HepG2 (cell line): ENCODE measurements around the gene RBBP8NL. TPM values are rescaled to one million over a fixed set of nuclear protein-coding genes. Genes with fewer than 3 reads are reported as not detected.

ENCODE experiments used
- AGO2 ChIP-seq: fragments of 200-400 bp; formaldehyde crosslinking; optimal IDR thresholded peaks from 2 replicates; pipeline ENCODE3; 2017; ENCODE audit warnings: mild to moderate bottlenecking, low read depth, low read length, moderate library complexity
- ATF1 ChIP-seq: IDR thresholded peaks from 2 replicates; pipeline ENCODE4 v1.6.1; 2016; ENCODE audit warnings: mild to moderate bottlenecking, control low read depth
- BRCA1 ChIP-seq: sonication (generic); formaldehyde crosslinking; IDR thresholded peaks from 2 replicates; pipeline ENCODE4 v1.4.0; 2020; ENCODE audit warnings: missing genetic modification reagents
- CREB1 ChIP-seq, 2 experiments: fragments of 450-650 bp in 1 of 2; IDR thresholded peaks; 2 replicates each; pipeline ENCODE4 v1.6.1; 2016 to 2017; ENCODE audit warnings: control low read depth in 1 of 2, mild to moderate bottlenecking in 1 of 2, missing compliant biosample characterization in 1 of 2, missing genetic modification characterization in 1 of 2
- MLXIP ChIP-seq: sonication (generic); formaldehyde crosslinking; IDR thresholded peaks from 2 replicates; pipeline ENCODE4 v1.9.0; 2021; ENCODE audit warnings: missing genetic modification reagents, borderline replicate concordance
- ZBTB3 ChIP-seq: sonication (generic); formaldehyde crosslinking; IDR thresholded peaks from 2 replicates; pipeline ENCODE4 v1.4.0; 2020; ENCODE audit warnings: low read depth, mild to moderate bottlenecking, moderate library complexity, missing genetic modification reagents, borderline replicate concordance
- ZNF724P ChIP-seq: sonication (generic); formaldehyde crosslinking; IDR thresholded peaks from 2 replicates; pipeline ENCODE4 v1.8.0; 2022; ENCODE audit warnings: missing genetic modification reagents, borderline replicate concordance
- ZNF737 ChIP-seq: sonication (generic); formaldehyde crosslinking; IDR thresholded peaks from 2 replicates; pipeline ENCODE4 v1.5.0; 2020; ENCODE audit warnings: missing genetic modification reagents, mild to moderate bottlenecking, borderline replicate concordance
- ZNF766 ChIP-seq: sonication (generic); formaldehyde crosslinking; IDR thresholded peaks from 2 replicates; pipeline ENCODE4 v1.5.0; 2020; ENCODE audit warnings: missing genetic modification reagents, borderline replicate concordance
- polyA plus RNA-seq, 8 experiments: library from polyadenylated mRNA; depleted of rRNA in 3 of 8; stranded (reverse) in 7 of 8; unstranded in 1 of 8; fragments of >200 nt; fragmentation: Illumina TruSeq in 4 of 8; extraction: Trizol in 4 of 8; gene quantifications; 2 replicates each; pipeline versions ENCODE4 v1.2.1 to v1.2.3, GENCODE V29; 2011 to 2016; ENCODE audit warnings: low read depth in 4 of 8, missing spikeins in 1 of 8, mixed read lengths in 1 of 8; ENCODE audit not compliant: insufficient read depth in 1 of 8
- total RNA-seq, 5 experiments: library from RNA; depleted of rRNA; stranded (reverse); fragments of >200 nt; fragmentation: Illumina TruSeq; extraction: Trizol; gene quantifications; 2 replicates each; pipeline ENCODE4 v1.2.3, GENCODE V29; 2016; ENCODE audit warnings: low read depth in 1 of 5
- TF ChIP-seq, protein P1 (sequence below): sonication (generic); formaldehyde crosslinking; IDR thresholded peaks from 2 replicates; pipeline ENCODE4 v1.4.0; 2020; ENCODE audit warnings: missing genetic modification reagents
- TF ChIP-seq, protein P2 (sequence below): sonication (generic); formaldehyde crosslinking; IDR thresholded peaks from 2 replicates; pipeline ENCODE4 v1.5.0; 2020; ENCODE audit warnings: mild to moderate bottlenecking, missing genetic modification reagents, borderline replicate concordance

Gene RBBP8NL
- total and polyA plus RNA-seq, 2 of the 13 experiments (the other 11 are each of a cell fraction or from before 2014, with no cell fraction given), result 0.69 to 0.86 TPM

DNA sequence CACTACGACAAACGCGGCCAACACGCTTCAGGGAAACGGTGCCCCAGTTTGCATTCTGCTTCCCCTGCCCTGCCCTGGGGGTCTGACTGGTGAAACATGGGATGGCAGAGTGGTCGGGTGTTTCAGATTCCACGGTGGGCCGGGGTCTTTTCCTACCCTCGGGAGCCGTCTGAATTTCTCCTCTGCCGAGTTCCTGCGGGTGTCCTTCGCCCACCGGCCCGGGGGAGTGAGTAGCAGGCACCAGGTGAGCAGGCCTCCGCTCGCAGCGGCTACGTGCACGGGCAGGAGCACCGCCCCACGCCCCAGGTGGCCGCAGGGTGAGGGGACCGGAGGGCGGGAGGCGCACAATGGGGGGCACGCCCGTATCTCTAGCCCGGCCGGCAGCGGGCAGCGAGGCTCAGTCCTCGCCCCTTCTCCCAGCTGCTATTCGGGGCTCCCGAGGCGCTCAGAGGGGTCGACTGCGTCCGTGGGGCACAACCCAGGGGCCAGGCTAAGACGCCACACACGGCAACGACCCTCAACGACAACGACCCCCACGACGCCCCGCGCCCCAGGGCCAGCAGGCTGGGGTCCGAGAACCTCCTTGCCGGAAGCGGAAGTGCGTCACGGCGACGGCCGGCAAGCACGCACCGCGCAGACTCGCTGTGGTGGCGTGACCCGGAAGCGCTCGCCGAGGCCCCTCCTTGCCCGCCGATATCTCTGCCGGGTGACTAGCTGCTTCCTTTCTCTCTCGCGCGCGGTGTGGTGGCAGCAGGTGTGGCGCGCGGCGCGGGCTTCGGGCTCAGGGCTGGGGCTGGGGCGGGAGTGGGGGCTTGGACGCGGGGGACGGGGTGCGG lies 40.7 kb downstream of the RBBP8NL start, which contains the start of gene RPS21 (continued):
- TF ChIP-seq, protein P1, sequence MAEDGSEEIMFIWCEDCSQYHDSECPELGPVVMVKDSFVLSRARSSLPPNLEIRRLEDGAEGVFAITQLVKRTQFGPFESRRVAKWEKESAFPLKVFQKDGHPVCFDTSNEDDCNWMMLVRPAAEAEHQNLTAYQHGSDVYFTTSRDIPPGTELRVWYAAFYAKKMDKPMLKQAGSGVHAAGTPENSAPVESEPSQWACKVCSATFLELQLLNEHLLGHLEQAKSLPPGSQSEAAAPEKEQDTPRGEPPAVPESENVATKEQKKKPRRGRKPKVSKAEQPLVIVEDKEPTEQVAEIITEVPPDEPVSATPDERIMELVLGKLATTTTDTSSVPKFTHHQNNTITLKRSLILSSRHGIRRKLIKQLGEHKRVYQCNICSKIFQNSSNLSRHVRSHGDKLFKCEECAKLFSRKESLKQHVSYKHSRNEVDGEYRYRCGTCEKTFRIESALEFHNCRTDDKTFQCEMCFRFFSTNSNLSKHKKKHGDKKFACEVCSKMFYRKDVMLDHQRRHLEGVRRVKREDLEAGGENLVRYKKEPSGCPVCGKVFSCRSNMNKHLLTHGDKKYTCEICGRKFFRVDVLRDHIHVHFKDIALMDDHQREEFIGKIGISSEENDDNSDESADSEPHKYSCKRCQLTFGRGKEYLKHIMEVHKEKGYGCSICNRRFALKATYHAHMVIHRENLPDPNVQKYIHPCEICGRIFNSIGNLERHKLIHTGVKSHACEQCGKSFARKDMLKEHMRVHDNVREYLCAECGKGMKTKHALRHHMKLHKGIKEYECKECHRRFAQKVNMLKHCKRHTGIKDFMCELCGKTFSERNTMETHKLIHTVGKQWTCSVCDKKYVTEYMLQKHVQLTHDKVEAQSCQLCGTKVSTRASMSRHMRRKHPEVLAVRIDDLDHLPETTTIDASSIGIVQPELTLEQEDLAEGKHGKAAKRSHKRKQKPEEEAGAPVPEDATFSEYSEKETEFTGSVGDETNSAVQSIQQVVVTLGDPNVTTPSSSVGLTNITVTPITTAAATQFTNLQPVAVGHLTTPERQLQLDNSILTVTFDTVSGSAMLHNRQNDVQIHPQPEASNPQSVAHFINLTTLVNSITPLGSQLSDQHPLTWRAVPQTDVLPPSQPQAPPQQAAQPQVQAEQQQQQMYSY (CRISPR knock-in tag), result no peak
- TF ChIP-seq CREB1 (IDR thresholded peaks at IDR 0.05) (peak; percentile 96), CREB1 (CRISPR knock-in tag; IDR thresholded peaks at IDR 0.05) (peak; percentile 94), ZNF737 (CRISPR knock-in tag) (0 out of 2 replicates have a peak, but pooled peaks have one; percentile 6), ZNF766 (CRISPR knock-in tag) (no peak; the same call in 1 of the 2 replicates), ZBTB3 (CRISPR knock-in tag) (no peak; the same call in 1 of the 2 replicates), ZNF724P (no peak; the same call in 1 of the 2 replicates), ATF1 (peak; percentile 89; the same call in 1 of the 2 replicates), BRCA1 (no peak; the same call in 1 of the 2 replicates), AGO2 (peak; percentile 90), MLXIP (CRISPR knock-in tag) (peak; percentile 15; the same call in 1 of the 2 replicates)
- TF ChIP-seq, protein P2, sequence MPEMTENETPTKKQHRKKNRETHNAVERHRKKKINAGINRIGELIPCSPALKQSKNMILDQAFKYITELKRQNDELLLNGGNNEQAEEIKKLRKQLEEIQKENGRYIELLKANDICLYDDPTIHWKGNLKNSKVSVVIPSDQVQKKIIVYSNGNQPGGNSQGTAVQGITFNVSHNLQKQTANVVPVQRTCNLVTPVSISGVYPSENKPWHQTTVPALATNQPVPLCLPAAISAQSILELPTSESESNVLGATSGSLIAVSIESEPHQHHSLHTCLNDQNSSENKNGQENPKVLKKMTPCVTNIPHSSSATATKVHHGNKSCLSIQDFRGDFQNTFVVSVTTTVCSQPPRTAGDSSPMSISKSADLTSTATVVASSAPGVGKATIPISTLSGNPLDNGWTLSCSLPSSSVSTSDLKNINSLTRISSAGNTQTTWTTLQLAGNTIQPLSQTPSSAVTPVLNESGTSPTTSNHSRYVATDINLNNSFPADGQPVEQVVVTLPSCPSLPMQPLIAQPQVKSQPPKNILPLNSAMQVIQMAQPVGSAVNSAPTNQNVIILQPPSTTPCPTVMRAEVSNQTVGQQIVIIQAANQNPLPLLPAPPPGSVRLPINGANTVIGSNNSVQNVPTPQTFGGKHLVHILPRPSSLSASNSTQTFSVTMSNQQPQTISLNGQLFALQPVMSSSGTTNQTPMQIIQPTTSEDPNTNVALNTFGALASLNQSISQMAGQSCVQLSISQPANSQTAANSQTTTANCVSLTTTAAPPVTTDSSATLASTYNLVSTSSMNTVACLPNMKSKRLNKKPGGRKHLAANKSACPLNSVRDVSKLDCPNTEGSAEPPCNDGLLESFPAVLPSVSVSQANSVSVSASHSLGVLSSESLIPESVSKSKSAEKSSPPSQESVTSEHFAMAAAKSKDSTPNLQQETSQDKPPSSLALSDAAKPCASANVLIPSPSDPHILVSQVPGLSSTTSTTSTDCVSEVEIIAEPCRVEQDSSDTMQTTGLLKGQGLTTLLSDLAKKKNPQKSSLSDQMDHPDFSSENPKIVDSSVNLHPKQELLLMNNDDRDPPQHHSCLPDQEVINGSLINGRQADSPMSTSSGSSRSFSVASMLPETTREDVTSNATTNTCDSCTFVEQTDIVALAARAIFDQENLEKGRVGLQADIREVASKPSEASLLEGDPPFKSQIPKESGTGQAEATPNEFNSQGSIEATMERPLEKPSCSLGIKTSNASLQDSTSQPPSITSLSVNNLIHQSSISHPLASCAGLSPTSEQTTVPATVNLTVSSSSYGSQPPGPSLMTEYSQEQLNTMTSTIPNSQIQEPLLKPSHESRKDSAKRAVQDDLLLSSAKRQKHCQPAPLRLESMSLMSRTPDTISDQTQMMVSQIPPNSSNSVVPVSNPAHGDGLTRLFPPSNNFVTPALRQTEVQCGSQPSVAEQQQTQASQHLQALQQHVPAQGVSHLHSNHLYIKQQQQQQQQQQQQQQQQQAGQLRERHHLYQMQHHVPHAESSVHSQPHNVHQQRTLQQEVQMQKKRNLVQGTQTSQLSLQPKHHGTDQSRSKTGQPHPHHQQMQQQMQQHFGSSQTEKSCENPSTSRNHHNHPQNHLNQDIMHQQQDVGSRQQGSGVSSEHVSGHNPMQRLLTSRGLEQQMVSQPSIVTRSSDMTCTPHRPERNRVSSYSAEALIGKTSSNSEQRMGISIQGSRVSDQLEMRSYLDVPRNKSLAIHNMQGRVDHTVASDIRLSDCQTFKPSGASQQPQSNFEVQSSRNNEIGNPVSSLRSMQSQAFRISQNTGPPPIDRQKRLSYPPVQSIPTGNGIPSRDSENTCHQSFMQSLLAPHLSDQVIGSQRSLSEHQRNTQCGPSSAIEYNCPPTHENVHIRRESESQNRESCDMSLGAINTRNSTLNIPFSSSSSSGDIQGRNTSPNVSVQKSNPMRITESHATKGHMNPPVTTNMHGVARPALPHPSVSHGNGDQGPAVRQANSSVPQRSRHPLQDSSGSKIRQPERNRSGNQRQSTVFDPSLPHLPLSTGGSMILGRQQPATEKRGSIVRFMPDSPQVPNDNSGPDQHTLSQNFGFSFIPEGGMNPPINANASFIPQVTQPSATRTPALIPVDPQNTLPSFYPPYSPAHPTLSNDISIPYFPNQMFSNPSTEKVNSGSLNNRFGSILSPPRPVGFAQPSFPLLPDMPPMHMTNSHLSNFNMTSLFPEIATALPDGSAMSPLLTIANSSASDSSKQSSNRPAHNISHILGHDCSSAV (CRISPR knock-in tag), result no peak; the same call in 1 of the 2 replicates
